ENCODE results near the gene ZNF816. TPM values are rescaled to one million over a fixed set of nuclear protein-coding genes. Genes with fewer than 3 reads are reported as not detected.
A peak's percentile ranks its signal among the peaks of the same experiment; 100 is the strongest.

ZNF816 gene
- total RNA-seq, result 5.9 TPM
- long read RNA-seq, partial matches to known transcripts, result 0 of 4 reads
- long read RNA-seq, other reads (novel, unspliced or antisense), result 0 of 4 reads

- intact Hi-C loops (cut with micrococcal nuclease), result no loop called here
- no peak for TF ChIP-seq CTCF (IDR thresholded peaks at IDR 0.05; ENCODE audit: borderline replicate concordance)
- Histone ChIP-seq H3K27ac (replicated peaks) (peak within 1 kb of the TSS; percentile 90), H3K27me3 (ENCODE audit: low read depth) (no peaks in the 10 kb centered on the region), H3K36me3 (peaks cover 32% of the 10 kb centered on the region), H3K4me3 (peak within 1 kb of the TSS; percentile 76), H3K9me3 (replicated peaks) (peaks cover 28% of the 10 kb centered on the region), H3K4me1 (peaks cover 20% of the 10 kb centered on the region)
- peak; percentile 99 for DNase-seq
Observed at GRCh38 chr19:52962394-52963246, at the start of gene ZNF816. TSS of gene ZNF816 (minus strand) at chr19:52962881. CDS start at chr19:52956089, 6,792 bp downstream.

- no peak overlapping the region for H3K27ac ChIP-seq (replicated peaks)
- peaks cover 9% of the 10 kb centered on the region for H3K27me3 ChIP-seq (ENCODE audit: low read depth)
- DNase-seq, result no peak
- H3K9me3 ChIP-seq (replicated peaks), result no peaks in the 10 kb centered on the region
- H3K4me3 ChIP-seq, result no peak overlapping the region
- intact Hi-C loops (cut with micrococcal nuclease), result no loop called here
- no peaks in the 10 kb centered on the region for H3K4me1 ChIP-seq
- no peaks in the 10 kb centered on the region for H3K36me3 ChIP-seq
- TF ChIP-seq CTCF (IDR thresholded peaks at IDR 0.05; ENCODE audit: borderline replicate concordance), result no peak
Observed at GRCh38 chr19:53012006-53012405, 49.3 kb upstream of the ZNF816 start.

GRCh38 chr19:53010494-53010893 is 47.8 kb upstream of the ZNF816 start:
- Histone ChIP-seq H3K27ac (replicated peaks) (no peak overlapping the region), H3K9me3 (replicated peaks) (no peaks in the 10 kb centered on the region), H3K36me3 (no peaks in the 10 kb centered on the region), H3K4me3 (no peak overlapping the region), H3K27me3 (ENCODE audit: low read depth) (peaks cover 9% of the 10 kb centered on the region), H3K4me1 (no peaks in the 10 kb centered on the region)
- no peak for DNase-seq
- intact Hi-C loops (cut with micrococcal nuclease), result no loop called here
- no peak for TF ChIP-seq CTCF (IDR thresholded peaks at IDR 0.05; ENCODE audit: borderline replicate concordance)

GRCh38 chr19:53008061-53008778 is 45.5 kb upstream of the ZNF816 start:
- no peaks in the 10 kb centered on the region for H3K9me3 ChIP-seq (replicated peaks)
- no peak for TF ChIP-seq CTCF (IDR thresholded peaks at IDR 0.05; ENCODE audit: borderline replicate concordance)
- intact Hi-C loops (cut with micrococcal nuclease), result no loop called here
- H3K36me3 ChIP-seq, result no peaks in the 10 kb centered on the region
- H3K4me1 ChIP-seq, result no peaks in the 10 kb centered on the region
- peaks cover 9% of the 10 kb centered on the region for H3K27me3 ChIP-seq (ENCODE audit: low read depth)
- peak overlapping the region; percentile 37 for H3K4me3 ChIP-seq
- H3K27ac ChIP-seq (replicated peaks), result peak overlapping the region; percentile 26
- no peak for DNase-seq

GRCh38 chr19:53007606-53008005 is 44.9 kb upstream of the ZNF816 start:
- TF ChIP-seq CTCF (IDR thresholded peaks at IDR 0.05; ENCODE audit: borderline replicate concordance), result no peak
- Histone ChIP-seq H3K4me3 (peak overlapping the region; percentile 37), H3K27me3 (ENCODE audit: low read depth) (peaks cover 9% of the 10 kb centered on the region), H3K4me1 (no peaks in the 10 kb centered on the region), H3K9me3 (replicated peaks) (no peaks in the 10 kb centered on the region), H3K36me3 (no peaks in the 10 kb centered on the region), H3K27ac (replicated peaks) (peak overlapping the region; percentile 12)
- DNase-seq, result no peak
- intact Hi-C loops (cut with micrococcal nuclease), result no loop called here

All from left ventricle myocardium inferior (tissue), 1 donor.